Activated T-cell treated with anti-CD3 and anti-CD28 coated beads, Interleukin-2, amount 50 U/mL, for 72 hours (primary cell): Measurements from ENCODE around the gene SMARCA2. TPM values are rescaled to one million over a fixed set of nuclear protein-coding genes. Genes with fewer than 3 reads are reported as not detected.

ENCODE experiments used
- ATAC-seq, 2 donors: fragments of 150-1000 bp; cut with Tn5 transposase; replicated peaks in 1 of 2; 2 replicates each; pipeline ENCODE4 v1.10.0; 2021; ENCODE audit warnings: moderate library complexity in 2 of 2, mild to moderate bottlenecking in 1 of 2
- DNase-seq, 2 donors: peaks; one replicate each; pipeline ENCODE4 v3.0.0; 2021 to 2022; ENCODE audit warnings: mixed read lengths in 1 of 2
- H3K27ac Mint-ChIP-seq: one replicate; pipeline ENCODE4 v1.8.0; 2022; ENCODE audit warnings: mild to moderate bottlenecking, moderate library complexity, mixed read lengths
- H3K27me3 Mint-ChIP-seq: one replicate; pipeline ENCODE4 v1.8.0; 2022; ENCODE audit warnings: low read depth, mixed read lengths
- H3K36me3 Mint-ChIP-seq, 2 donors: one replicate each; pipeline ENCODE4 v1.8.0; 2022; ENCODE audit warnings: mixed read lengths in 2 of 2, mild to moderate bottlenecking in 1 of 2; ENCODE audit not compliant: insufficient read depth in 2 of 2
- H3K4me1 Mint-ChIP-seq: one replicate; pipeline ENCODE4 v1.8.0; 2022; ENCODE audit warnings: low read depth, mixed read lengths
- H3K4me3 Mint-ChIP-seq, 2 donors: one replicate each; pipeline ENCODE4 v1.8.0; 2022; ENCODE audit warnings: mild to moderate bottlenecking in 2 of 2, mixed read lengths in 2 of 2, moderate library complexity in 2 of 2
- H3K9me3 Mint-ChIP-seq, 2 donors: one replicate each; pipeline ENCODE4 v1.8.0; 2022; ENCODE audit warnings: mixed read lengths in 2 of 2
- total RNA-seq, 2 donors: library from RNA; stranded (reverse); gene quantifications; one replicate each; pipeline ENCODE4 v1.2.3, GENCODE V29; 2022

The SMARCA2 gene
- total RNA-seq, 2 donors from 2014 or later: 117 to 120 TPM

DNA sequence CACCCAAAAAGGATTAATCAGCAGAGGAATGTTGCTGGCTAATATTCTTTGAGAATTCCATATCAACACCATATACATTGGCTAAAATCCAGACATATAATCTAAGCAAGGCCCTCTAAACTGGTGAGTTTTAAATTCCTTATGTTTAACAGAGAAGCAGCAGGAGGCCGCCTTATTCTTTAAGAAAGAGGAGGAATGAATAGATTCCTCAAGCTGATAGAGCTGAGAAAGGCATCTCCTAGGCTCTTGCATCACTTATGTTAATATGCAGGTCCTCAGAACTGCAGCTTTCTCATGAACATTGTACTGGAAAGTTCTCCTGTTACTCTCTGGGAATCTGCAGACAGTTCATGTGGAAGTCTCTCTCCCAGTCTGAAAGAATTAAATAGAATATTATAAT lies 20.1 kb upstream of the SMARCA2 start:
- ATAC-seq (no peak), DNase-seq (no peak)
- H3K9me3 Mint-ChIP-seq: no peaks in the 10 kb centered on the region
- H3K36me3 Mint-ChIP-seq: no peaks in the 10 kb centered on the region
- H3K27ac Mint-ChIP-seq: no peak overlapping the region
- no peaks in the 10 kb centered on the region for H3K27me3 Mint-ChIP-seq
- H3K4me3 Mint-ChIP-seq: no peak overlapping the region
- no peaks in the 10 kb centered on the region for H3K4me1 Mint-ChIP-seq

DNA sequence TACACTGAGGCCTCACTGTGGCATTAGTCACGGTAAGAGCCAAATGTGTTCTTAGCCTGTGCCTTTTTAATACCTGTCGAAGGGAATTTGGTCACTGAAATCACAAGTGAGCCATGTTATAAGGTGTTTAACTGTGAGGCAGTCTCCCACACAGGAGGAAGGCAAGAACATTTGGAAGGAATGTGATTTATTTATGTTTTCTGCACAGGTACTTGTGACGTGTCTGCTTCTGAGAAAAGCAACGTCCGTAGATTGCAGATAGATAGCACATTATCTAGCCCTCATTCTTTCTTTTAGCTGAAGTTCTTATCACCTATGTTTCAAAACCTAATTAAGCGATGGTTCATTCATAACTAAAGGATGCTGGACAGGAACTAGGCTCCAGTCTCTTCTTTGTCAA lies 19.0 kb upstream of the SMARCA2 start:
- Mint-ChIP-seq H3K27ac (no peak overlapping the region), H3K36me3 (no peaks in the 10 kb centered on the region), H3K27me3 (no peaks in the 10 kb centered on the region), H3K9me3 (no peaks in the 10 kb centered on the region), H3K4me3 (no peak overlapping the region), H3K4me1 (no peaks in the 10 kb centered on the region)
- no peak for DNase-seq
- ATAC-seq: no peak

DNA sequence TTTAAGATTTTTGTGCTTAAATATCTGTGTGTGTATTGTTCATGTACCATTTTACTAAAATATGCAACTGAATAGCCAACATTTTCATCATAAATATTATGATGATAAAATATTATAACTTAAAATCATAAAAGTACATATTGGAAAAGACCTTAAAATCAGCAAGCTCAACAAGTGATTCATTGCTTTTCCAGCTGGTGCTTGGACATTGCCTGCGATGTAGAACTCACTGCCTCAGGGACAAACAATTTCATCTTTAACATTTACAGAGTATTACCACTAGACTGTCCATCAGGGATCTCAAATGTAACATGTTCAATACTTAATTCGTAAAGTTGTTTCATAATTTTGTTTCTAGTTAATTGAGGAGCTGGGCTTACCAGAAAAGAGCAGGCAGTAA lies 17.5 kb upstream of the SMARCA2 start:
- H3K4me3 Mint-ChIP-seq: no peak overlapping the region
- no peak for DNase-seq
- H3K27ac Mint-ChIP-seq: no peak overlapping the region
- no peaks in the 10 kb centered on the region for H3K27me3 Mint-ChIP-seq
- no peaks in the 10 kb centered on the region for H3K9me3 Mint-ChIP-seq
- H3K4me1 Mint-ChIP-seq: no peaks in the 10 kb centered on the region
- ATAC-seq: no peak
- no peaks in the 10 kb centered on the region for H3K36me3 Mint-ChIP-seq

DNA sequence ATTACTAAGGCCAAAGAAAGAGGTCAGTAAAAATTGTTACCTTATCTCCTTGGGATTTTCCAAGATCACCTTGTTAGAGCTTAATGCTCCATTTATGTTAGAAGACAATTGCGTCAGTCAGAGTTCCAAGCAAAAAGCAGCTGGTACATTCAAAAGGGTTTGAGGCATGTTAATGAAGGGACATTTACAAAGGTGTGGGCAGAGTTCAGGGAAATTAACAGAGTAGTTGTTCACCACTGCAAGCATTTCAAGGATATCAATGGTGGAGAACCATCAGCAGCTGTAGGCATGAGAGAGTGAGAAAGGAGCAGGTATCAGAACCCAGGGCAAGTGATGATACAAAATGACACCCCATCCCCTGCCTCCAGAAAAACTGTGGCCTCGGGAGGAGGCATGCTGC lies 17.0 kb upstream of the SMARCA2 start:
- no peak for DNase-seq
- H3K36me3 Mint-ChIP-seq: no peaks in the 10 kb centered on the region
- H3K27ac Mint-ChIP-seq: no peak overlapping the region
- H3K9me3 Mint-ChIP-seq: no peaks in the 10 kb centered on the region
- no peak overlapping the region for H3K4me3 Mint-ChIP-seq
- H3K4me1 Mint-ChIP-seq: no peaks in the 10 kb centered on the region
- no peak for ATAC-seq
- no peaks in the 10 kb centered on the region for H3K27me3 Mint-ChIP-seq

DNA sequence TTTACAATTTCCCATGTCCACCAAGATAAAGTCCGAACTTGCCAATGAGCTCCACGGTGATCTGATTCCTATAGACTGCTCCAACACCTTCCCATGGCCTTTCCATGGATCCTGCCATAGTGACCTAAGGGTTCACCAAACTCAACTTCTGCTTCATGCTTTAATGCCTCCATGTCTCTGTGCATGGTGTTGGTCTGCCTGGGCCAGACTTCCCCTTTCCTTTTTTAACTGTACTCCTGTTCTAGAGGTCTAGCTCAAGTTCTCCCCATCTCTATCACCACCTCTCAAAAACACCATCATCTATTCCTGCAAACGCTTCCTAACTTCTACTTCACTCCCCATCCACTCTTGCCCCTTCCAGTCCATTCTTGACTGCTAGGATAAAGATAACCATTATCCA lies 14.8 kb upstream of the SMARCA2 start:
- DNase-seq: no peak
- H3K4me3 Mint-ChIP-seq: no peak overlapping the region
- no peaks in the 10 kb centered on the region for H3K36me3 Mint-ChIP-seq
- H3K27me3 Mint-ChIP-seq: no peaks in the 10 kb centered on the region
- no peak overlapping the region for H3K27ac Mint-ChIP-seq
- H3K9me3 Mint-ChIP-seq: no peaks in the 10 kb centered on the region
- H3K4me1 Mint-ChIP-seq: peaks cover 11% of the 10 kb centered on the region
- ATAC-seq: no peak

DNA sequence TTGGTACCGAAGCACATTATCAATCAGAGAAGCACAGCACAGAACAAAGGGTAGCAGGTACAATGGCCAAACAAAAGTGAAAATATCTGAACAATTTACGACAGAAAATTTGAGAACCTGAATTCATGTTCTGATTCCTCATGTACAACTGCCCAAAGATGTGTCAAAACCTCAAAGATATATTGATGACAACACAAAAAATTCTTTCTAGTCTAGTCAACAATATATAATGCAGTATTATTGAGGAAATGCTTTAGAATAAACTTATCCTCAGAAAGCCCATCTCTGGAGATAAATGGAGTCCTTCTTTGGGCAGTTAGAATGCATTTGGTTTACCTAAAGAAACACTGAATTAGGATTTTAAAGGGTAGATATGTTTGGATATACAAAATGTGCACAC lies 6.8 kb upstream of the SMARCA2 start:
- Mint-ChIP-seq H3K9me3 (no peaks in the 10 kb centered on the region), H3K27ac (no peak overlapping the region), H3K36me3 (no peaks in the 10 kb centered on the region), H3K4me1 (peaks cover 35% of the 10 kb centered on the region), H3K27me3 (peaks cover 12% of the 10 kb centered on the region), H3K4me3 (no peak overlapping the region)
- no peak for ATAC-seq
- no peak for DNase-seq

DNA sequence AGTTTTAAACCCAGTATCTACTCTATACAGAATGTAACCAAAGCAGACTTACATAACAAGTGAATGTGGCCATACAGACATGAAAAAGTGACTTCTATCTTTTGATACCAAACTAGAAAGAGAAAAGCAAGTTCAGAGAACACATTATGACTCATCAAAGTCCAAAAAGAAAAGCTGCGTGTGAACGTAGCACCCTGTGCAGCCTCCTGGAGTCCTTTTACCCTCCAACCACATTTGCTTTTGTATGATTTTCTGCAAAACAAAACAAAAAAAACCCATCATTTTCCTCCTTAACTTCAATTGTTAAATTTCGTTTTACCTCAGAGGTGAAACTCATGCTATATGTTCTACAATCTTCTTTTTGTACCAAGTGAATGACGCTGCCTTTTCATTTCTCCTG lies 2.8 kb upstream of the SMARCA2 start:
- peaks cover 33% of the 10 kb centered on the region for H3K4me1 Mint-ChIP-seq
- peak overlapping the region; percentile 65 for H3K27ac Mint-ChIP-seq
- DNase-seq: peak in 1 of 2 donors; percentile 49
- peak in 1 of 2 donors; percentile 12 for ATAC-seq
- peak overlapping the region; percentile 57 to 73 for H3K4me3 Mint-ChIP-seq
- H3K36me3 Mint-ChIP-seq: peaks cover 3 to 5% of the 10 kb centered on the region in 2 donors
- peaks cover 12% of the 10 kb centered on the region for H3K27me3 Mint-ChIP-seq
- H3K9me3 Mint-ChIP-seq: no peaks in the 10 kb centered on the region

DNA sequence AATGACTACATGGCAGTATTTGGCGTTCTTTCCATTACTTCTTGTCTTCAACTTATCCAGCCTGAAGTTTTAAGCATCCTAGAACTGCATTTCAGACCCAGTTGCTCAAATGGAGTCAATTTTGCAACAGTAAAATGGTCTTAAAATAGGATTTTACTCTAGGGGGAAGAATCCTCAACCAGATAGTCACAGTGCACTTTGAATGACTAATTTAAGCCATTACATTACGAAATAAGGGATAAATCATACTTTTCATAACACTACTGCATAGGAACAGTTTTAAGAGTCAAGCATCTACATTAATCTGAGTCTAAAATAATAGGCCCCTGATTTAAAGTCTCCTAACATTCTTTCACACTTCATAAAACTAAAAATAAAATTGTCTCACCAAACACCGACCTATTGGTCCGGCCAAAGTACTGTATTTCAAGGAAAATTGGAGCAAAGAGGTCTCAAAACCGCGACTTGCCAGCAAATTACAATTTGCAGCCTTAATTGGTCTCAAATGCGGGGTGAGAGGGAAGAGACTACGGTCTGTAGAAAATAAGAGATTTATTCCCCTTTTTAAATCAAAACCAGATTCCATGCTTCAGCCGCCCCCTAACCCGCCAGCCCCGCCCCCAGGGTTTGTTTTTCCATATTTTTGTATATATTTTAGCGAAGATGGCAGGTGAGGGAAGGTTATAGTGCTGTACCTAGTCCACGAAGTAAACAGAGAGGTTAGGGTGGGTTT lies 1.2 kb upstream of the SMARCA2 start:
- Mint-ChIP-seq H3K4me1 (peaks cover 41% of the 10 kb centered on the region), H3K9me3 (no peaks in the 10 kb centered on the region), H3K36me3 (peaks cover 4 to 10% of the 10 kb centered on the region in 2 donors), H3K4me3 (peak overlapping the region; percentile 99 to 100), H3K27me3 (peaks cover 12% of the 10 kb centered on the region), H3K27ac (no peak overlapping the region)
- DNase-seq (no peak), ATAC-seq (no peak)

DNA sequence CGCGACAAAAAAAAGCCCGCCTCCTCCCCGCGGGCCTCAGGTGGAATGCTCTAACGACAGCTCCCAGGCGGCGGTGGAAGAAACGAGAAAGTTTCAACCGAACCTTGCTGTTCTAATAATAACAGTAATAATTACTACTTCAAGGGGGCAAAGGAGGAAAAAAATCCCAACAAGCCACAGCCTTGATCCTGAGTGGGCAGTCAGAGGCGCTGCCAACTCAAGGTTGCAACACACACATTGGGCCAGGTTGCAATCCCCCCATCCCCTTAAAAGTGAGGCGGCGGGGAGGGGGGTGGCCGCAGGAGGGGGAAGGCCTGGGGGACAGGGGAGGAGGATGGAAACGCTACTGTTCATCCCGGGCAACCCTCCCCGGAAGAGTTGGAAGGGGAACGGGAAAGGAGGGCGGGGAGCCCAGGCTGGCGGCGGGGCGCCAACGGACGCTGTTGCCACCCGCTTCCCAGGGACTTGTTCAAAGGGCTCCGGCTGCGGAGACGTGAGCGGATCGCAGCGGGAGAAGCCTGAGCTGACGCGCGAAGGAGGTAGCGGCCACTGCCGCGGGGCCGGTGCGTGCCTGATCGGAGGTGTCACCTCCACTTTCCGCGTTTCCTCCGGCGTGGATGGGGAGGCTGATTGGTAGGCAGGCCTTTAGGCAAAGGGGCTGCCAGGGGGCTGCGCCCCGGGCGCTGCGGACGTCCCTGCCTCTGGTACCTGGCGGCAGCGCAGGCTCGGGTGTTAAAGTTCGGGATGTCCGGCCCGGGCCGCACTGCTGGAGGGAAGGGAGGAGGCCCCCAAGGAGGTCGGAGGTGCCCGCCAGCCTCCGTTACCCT lies 647 bp downstream of the SMARCA2 start:
- peaks cover 4 to 10% of the 10 kb centered on the region in 2 donors for H3K36me3 Mint-ChIP-seq
- peaks cover 60% of the 10 kb centered on the region for H3K4me1 Mint-ChIP-seq
- DNase-seq: peak; percentile 60 to 62
- no peaks in the 10 kb centered on the region for H3K9me3 Mint-ChIP-seq
- ATAC-seq: peak; percentile 0 to 3
- H3K27me3 Mint-ChIP-seq: peaks cover 9% of the 10 kb centered on the region
- peak overlapping the region; percentile 98 for H3K27ac Mint-ChIP-seq
- H3K4me3 Mint-ChIP-seq: peak overlapping the region; percentile 99 to 100

DNA sequence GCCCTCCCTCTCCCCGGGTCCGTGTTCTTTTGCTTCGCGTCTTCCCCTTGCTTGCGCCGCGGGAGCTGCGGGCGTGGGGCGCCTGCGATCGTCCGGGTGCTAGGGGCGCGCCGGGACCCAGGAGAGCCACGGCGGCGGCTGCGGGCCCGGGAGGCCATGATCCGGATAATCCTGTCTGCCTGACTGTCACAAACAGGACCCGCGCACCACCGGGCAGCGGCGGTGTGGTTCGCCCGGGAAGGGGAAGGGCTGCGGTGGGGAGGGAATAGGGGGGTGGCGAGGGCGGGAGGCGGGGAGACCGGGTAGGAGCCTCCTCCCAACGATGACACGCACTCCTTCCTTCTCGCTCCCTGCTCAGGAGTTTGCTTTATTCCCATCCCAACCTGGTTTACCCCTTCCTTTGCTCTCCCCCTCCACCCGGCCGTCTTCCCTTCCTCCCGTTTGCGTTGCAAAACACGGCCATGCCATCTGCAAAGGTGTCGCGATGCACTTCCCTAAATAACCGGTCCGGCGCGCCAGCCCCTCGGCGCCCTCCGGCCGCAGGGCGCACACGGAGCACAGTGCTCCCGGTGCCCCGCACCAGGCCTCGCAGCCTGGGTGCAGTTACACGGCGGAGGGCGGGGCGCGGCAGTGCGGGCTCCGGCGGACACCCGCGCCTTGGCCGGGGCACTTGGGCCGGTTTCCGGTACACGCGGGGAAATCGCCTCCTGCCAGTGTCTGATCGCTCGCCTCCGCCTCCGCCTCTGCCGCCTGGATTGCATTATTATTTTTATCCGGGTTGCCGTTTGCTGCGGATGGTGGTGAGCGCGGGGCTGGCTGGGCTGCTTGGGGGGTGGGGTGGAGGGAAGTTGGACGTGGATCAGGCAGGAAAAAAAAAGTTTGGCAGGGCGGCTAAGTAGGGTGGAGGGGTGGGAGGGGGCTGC lies 1.5 kb downstream of the SMARCA2 start:
- peak overlapping the region; percentile 89 for H3K27ac Mint-ChIP-seq
- H3K9me3 Mint-ChIP-seq: no peaks in the 10 kb centered on the region
- H3K4me1 Mint-ChIP-seq: peaks cover 61% of the 10 kb centered on the region
- peak; percentile 61 to 68 for DNase-seq
- peak overlapping the region; percentile 99 to 100 for H3K4me3 Mint-ChIP-seq
- peaks cover 4 to 10% of the 10 kb centered on the region in 2 donors for H3K36me3 Mint-ChIP-seq
- H3K27me3 Mint-ChIP-seq: peaks cover under 1% of the 10 kb centered on the region
- ATAC-seq: peak; percentile 5 to 19

DNA sequence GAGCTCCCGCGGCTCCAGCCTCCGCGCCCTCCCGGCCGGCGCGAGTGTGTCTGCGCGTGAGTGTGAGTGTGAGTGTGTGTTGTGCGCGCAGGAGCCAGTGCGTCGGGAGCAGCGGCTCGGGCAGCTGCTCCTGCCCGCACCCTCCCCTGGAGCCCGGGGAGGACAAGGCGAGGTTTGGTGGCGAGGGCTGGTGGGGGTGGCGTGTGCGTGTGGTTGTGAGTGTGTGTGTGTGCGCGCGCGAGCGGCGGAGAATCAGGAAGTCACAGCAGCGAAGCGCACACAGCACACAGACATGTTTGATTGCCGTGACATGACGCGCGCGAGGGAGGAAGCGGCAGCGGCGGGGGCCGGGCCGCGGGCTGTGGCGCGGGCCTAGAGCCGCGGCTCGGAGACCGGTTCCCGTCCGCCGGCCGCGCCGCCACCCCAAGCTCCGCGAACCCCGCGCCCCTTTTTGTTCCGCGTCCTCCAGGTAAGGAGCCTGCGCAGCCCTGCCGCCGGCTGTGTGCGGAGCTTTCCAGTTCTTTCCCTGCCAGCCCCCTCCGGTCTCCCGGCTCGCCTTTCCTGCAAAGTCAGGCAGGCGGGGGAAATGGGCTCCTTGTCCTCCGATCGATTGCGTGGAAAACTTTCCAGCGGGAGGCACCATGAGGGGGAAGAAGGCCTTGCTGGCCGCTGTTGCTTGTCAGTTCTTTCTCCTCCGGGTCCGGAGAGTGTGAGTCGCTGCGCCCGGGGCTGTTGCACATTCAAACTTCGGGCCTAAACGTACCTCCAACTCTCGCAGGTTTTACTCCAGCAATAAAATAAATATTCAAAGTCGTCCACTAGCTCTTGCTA lies 2.4 kb downstream of the SMARCA2 start:
- H3K4me1 Mint-ChIP-seq: peaks cover 61% of the 10 kb centered on the region
- H3K27ac Mint-ChIP-seq: peak overlapping the region; percentile 89
- no peaks in the 10 kb centered on the region for H3K9me3 Mint-ChIP-seq
- peaks cover 4 to 10% of the 10 kb centered on the region in 2 donors for H3K36me3 Mint-ChIP-seq
- ATAC-seq (peak; percentile 41 to 45), DNase-seq (peak; percentile 79 to 81)
- H3K4me3 Mint-ChIP-seq: peak overlapping the region; percentile 99 to 100
- H3K27me3 Mint-ChIP-seq: no peaks in the 10 kb centered on the region

DNA sequence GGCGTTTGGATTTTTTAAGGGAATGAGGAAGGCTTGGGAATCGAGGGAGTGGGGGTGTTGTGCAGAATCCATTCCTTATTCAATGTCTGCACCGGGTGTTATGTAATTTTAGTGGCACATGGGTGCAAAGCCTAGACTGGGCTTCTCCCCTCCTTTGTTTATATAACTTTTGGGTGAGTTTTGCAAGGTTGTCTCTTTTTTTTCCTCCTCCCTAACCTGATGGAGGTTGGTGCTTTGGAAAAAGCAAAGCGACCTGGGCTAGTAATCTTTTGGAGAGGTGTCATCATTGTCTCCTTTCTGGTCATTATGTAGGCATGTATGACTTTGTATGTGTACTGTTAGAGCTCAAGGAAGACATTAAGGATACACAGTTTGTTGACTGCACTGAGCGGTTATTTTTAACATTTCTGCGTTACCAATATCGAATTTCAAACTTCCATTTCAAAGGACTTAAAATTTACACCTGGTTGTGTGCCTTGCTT lies 3.1 kb downstream of the SMARCA2 start:
- no peak for DNase-seq
- Mint-ChIP-seq H3K4me1 (peaks cover 61% of the 10 kb centered on the region), H3K4me3 (peak overlapping the region; percentile 99 to 100), H3K27me3 (no peaks in the 10 kb centered on the region), H3K36me3 (peaks cover 4 to 10% of the 10 kb centered on the region in 2 donors), H3K27ac (peak overlapping the region; percentile 59), H3K9me3 (no peaks in the 10 kb centered on the region)
- no peak for ATAC-seq
